K562 (cell line): Measurements from ENCODE around the gene SOX21. TPM values are rescaled to one million over a fixed set of nuclear protein-coding genes. Genes with fewer than 3 reads are reported as not detected.

ENCODE experiments used
- CBX8 ChIP-seq: fragments of 200-600 bp; sonication (generic); IDR thresholded peaks from 2 replicates; pipeline ENCODE4 v1.6.1; 2012; ENCODE audit warnings: borderline replicate concordance, mixed run types, low read depth, mild to moderate bottlenecking, moderate library complexity, mixed read lengths, low read length, control low read depth, inconsistent platforms; ENCODE audit not compliant: poor library complexity, severe bottlenecking; ENCODE audit errors: extremely low read depth
- E2F8 ChIP-seq: fragments of 450-650 bp; IDR thresholded peaks from 2 replicates; pipeline ENCODE4 v1.7.1; 2018; ENCODE audit warnings: mild to moderate bottlenecking, low read depth; ENCODE audit not compliant: partially characterized antibody
- HMBOX1 ChIP-seq: sonication (generic); IDR thresholded peaks from 2 replicates; pipeline ENCODE4 v1.6.1; 2016
- MCM2 ChIP-seq: fragments of 450-650 bp; IDR thresholded peaks from 2 replicates; pipeline ENCODE4 v1.6.1; 2017; ENCODE audit warnings: low read depth, mild to moderate bottlenecking
- PHB2 ChIP-seq: fragments of 450-650 bp; IDR thresholded peaks from 2 replicates; pipeline ENCODE4 v1.6.1; 2017; ENCODE audit warnings: low read depth
- TAF9B ChIP-seq: fragments of 450-650 bp; IDR thresholded peaks from 2 replicates; pipeline ENCODE4 v1.6.1; 2018; ENCODE audit warnings: mild to moderate bottlenecking; ENCODE audit not compliant: partially characterized antibody
- YBX1 ChIP-seq: fragments of 450-650 bp; IDR thresholded peaks from 2 replicates; pipeline ENCODE4 v1.7.1; 2016; ENCODE audit warnings: mild to moderate bottlenecking
- ZFP36 ChIP-seq: fragments of 150-350 bp; IDR thresholded peaks from 2 replicates; pipeline ENCODE4 v1.6.1; 2018; ENCODE audit warnings: low read length, low read depth; ENCODE audit not compliant: partially characterized antibody
- polyA plus RNA-seq, 8 experiments: library from polyadenylated mRNA; depleted of rRNA in 4 of 8; stranded (reverse) in 5 of 8; unstranded in 3 of 8; fragments of >200 nt; fragmentation: Nextera tagmentation in 2 of 8; fragmentation: Illumina TruSeq in 1 of 8; extraction: Ambion mirVana in 2 of 8; extraction: Trizol in 1 of 8; gene quantifications; 2 replicates each; pipeline versions ENCODE4 v1.2.1 to v1.2.3, GENCODE V29; 2011 to 2014; ENCODE audit warnings: inconsistent platforms in 1 of 8, missing spikeins in 1 of 8
- total RNA-seq, 7 experiments: library from RNA; depleted of rRNA in 6 of 7; stranded (reverse); fragments of >200 nt in 6 of 7; fragmentation: Illumina TruSeq in 2 of 7; extraction: Trizol in 2 of 7; gene quantifications; 2 replicates each; pipeline versions ENCODE4 v1.2.1 to v1.2.3, GENCODE V29; 2011 to 2021; ENCODE audit warnings: low replicate concordance in 1 of 7
- TF ChIP-seq, protein P1 (sequence below): fragments of 250-450 bp; sonication (Bioruptor Pico); IDR thresholded peaks from 2 replicates; pipeline ENCODE4 v1.8.0; 2021; ENCODE audit warnings: moderate library complexity, mild to moderate bottlenecking, inconsistent platforms
- TF ChIP-seq, protein P2 (sequence below): fragments of 150-350 bp; conservative IDR thresholded peaks from 2 replicates; pipeline ENCODE4 v1.6.1; 2014; ENCODE audit warnings: low read length

Gene SOX21
- total and polyA plus RNA-seq, 9 of the 15 experiments (the other 6 are each of a cell fraction or from before 2014, with no cell fraction given): 0.07 TPM; not detected in 8

DNA sequence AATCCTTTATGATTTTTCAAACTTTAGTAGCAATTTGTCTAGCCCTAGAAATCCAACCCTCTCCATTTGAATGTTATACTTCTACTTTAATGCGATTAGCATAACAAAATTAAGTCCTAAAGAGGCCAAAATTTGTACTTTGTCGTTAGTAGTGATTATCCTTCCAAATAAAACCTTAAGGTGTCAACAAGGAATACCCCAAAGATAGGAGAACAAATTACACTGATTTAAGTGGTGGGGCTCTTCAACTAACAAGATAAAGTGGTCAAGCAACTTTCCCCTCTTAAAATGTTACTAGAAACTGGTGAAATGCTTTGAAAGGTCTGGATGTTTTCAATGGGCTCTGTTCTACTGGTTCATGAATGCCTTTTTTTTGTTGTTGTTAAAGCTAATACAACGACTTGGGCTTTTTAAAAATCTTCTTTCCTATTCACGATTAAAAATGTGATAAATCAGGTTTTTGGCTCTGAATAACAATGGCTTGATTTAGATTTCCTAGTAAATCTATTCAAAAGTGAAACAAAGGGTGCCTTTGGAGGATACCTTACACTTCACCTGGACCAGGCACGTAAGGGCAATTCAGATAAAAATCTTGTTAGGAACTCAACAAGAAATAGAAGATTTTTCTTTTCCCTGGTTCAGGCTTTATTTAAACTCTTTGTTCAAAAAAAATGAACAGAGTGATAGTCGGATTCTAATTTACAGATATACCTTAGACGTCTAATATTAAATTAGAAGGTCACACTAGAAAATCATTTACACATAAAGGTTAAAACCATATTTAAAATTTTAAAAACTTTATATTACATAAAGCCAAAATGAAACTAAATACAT, 3.1 kb downstream of the SOX21 start (continued):
- TF ChIP-seq HMBOX1: no peak
- TF ChIP-seq YBX1: no peak
- TF ChIP-seq TAF9B: no peak
- TF ChIP-seq, protein P1, sequence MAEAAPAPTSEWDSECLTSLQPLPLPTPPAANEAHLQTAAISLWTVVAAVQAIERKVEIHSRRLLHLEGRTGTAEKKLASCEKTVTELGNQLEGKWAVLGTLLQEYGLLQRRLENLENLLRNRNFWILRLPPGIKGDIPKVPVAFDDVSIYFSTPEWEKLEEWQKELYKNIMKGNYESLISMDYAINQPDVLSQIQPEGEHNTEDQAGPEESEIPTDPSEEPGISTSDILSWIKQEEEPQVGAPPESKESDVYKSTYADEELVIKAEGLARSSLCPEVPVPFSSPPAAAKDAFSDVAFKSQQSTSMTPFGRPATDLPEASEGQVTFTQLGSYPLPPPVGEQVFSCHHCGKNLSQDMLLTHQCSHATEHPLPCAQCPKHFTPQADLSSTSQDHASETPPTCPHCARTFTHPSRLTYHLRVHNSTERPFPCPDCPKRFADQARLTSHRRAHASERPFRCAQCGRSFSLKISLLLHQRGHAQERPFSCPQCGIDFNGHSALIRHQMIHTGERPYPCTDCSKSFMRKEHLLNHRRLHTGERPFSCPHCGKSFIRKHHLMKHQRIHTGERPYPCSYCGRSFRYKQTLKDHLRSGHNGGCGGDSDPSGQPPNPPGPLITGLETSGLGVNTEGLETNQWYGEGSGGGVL (CRISPR knock-in tag): no peak
- no peak for TF ChIP-seq PHB2
- no peak for TF ChIP-seq MCM2
- no peak for TF ChIP-seq E2F8
- TF ChIP-seq, protein P2, sequence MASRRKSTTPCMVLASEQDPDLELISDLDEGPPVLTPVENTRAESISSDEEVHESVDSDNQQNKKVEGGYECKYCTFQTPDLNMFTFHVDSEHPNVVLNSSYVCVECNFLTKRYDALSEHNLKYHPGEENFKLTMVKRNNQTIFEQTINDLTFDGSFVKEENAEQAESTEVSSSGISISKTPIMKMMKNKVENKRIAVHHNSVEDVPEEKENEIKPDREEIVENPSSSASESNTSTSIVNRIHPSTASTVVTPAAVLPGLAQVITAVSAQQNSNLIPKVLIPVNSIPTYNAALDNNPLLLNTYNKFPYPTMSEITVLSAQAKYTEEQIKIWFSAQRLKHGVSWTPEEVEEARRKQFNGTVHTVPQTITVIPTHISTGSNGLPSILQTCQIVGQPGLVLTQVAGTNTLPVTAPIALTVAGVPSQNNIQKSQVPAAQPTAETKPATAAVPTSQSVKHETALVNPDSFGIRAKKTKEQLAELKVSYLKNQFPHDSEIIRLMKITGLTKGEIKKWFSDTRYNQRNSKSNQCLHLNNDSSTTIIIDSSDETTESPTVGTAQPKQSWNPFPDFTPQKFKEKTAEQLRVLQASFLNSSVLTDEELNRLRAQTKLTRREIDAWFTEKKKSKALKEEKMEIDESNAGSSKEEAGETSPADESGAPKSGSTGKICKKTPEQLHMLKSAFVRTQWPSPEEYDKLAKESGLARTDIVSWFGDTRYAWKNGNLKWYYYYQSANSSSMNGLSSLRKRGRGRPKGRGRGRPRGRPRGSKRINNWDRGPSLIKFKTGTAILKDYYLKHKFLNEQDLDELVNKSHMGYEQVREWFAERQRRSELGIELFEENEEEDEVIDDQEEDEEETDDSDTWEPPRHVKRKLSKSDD: no peak
- TF ChIP-seq ZFP36: peak; percentile 22
- TF ChIP-seq CBX8: peak; percentile 28
